ENCODE measurements around the gene C6.

C6 gene

GRCh38 chr5:41109186-41109585 is 104.1 kb downstream of the C6 start:
- no peak for ATAC-seq
- no peak for TF ChIP-seq GLIS3 (CRISPR knock-in tag; IDR thresholded peaks at IDR 0.05)
- TF ChIP-seq ZFP3 (CRISPR knock-in tag; IDR thresholded peaks at IDR 0.05), result no peak
- TF ChIP-seq TOX (CRISPR knock-in tag; IDR thresholded peaks at IDR 0.05; ENCODE audit: borderline replicate concordance), result no peak
- TF ChIP-seq TCF4 (CRISPR knock-in tag; IDR thresholded peaks at IDR 0.05; ENCODE audit: borderline replicate concordance), result no peak
- TF ChIP-seq TSHZ2 (CRISPR knock-in tag; IDR thresholded peaks at IDR 0.05), result no peak
- TF ChIP-seq CSDC2 (CRISPR knock-in tag; IDR thresholded peaks at IDR 0.05), result no peak
- no peak for TF ChIP-seq ISL1 (CRISPR knock-in tag; IDR thresholded peaks at IDR 0.05)
- no peak for TF ChIP-seq OSR1 (CRISPR knock-in tag; IDR thresholded peaks at IDR 0.05)
- no peak for TF ChIP-seq SNAI2 (CRISPR knock-in tag; IDR thresholded peaks at IDR 0.05)
- no peak for TF ChIP-seq RARB (CRISPR knock-in tag; IDR thresholded peaks at IDR 0.05)
- TF ChIP-seq POU6F1 (CRISPR knock-in tag; IDR thresholded peaks at IDR 0.05; ENCODE audit: borderline replicate concordance, low read depth), result no peak
- TF ChIP-seq BACH2 (CRISPR knock-in tag; IDR thresholded peaks at IDR 0.05; ENCODE audit: borderline replicate concordance), result no peak
- no peak for TF ChIP-seq ZNF70 (CRISPR knock-in tag; IDR thresholded peaks at IDR 0.05)
- no peak for TF ChIP-seq CREB5 (CRISPR knock-in tag; IDR thresholded peaks at IDR 0.05; ENCODE audit: low read depth)
- no peak for TF ChIP-seq ZNF8 (CRISPR knock-in tag; IDR thresholded peaks at IDR 0.05)
- no peak for TF ChIP-seq ZC3H10 (CRISPR knock-in tag; IDR thresholded peaks at IDR 0.05)
- no peak for TF ChIP-seq ESRRG (CRISPR knock-in tag; IDR thresholded peaks at IDR 0.05)

GRCh38 chr5:41102341-41102740 is 111.0 kb downstream of the C6 start:
- TF ChIP-seq TOX (CRISPR knock-in tag; IDR thresholded peaks at IDR 0.05; ENCODE audit: borderline replicate concordance) (no peak), OSR1 (CRISPR knock-in tag; IDR thresholded peaks at IDR 0.05) (no peak), ZC3H10 (CRISPR knock-in tag; IDR thresholded peaks at IDR 0.05) (no peak), ESRRG (CRISPR knock-in tag; IDR thresholded peaks at IDR 0.05) (no peak), POU6F1 (CRISPR knock-in tag; IDR thresholded peaks at IDR 0.05; ENCODE audit: borderline replicate concordance, low read depth) (no peak), GLIS3 (CRISPR knock-in tag; IDR thresholded peaks at IDR 0.05) (no peak), PATZ1 (CRISPR knock-in tag; IDR thresholded peaks at IDR 0.05; ENCODE audit: borderline replicate concordance) (no peak), ZFP3 (CRISPR knock-in tag; IDR thresholded peaks at IDR 0.05) (no peak), ARNTL (CRISPR knock-in tag; IDR thresholded peaks at IDR 0.05; ENCODE audit: borderline replicate concordance, low read depth) (no peak), CREB5 (CRISPR knock-in tag; IDR thresholded peaks at IDR 0.05; ENCODE audit: low read depth) (no peak)
- no peak for ATAC-seq

- ATAC-seq, result no peak
- no peak for TF ChIP-seq TSHZ2 (CRISPR knock-in tag; IDR thresholded peaks at IDR 0.05)
- TF ChIP-seq ISL1 (CRISPR knock-in tag; IDR thresholded peaks at IDR 0.05), result no peak
- TF ChIP-seq CREB5 (CRISPR knock-in tag; IDR thresholded peaks at IDR 0.05; ENCODE audit: low read depth), result no peak
- TF ChIP-seq CSDC2 (CRISPR knock-in tag; IDR thresholded peaks at IDR 0.05), result no peak
- no peak for TF ChIP-seq PPARA (CRISPR knock-in tag; IDR thresholded peaks at IDR 0.05; ENCODE audit: borderline replicate concordance)
- TF ChIP-seq ZFP30 (CRISPR knock-in tag; IDR thresholded peaks at IDR 0.05), result no peak
- TF ChIP-seq GLIS3 (CRISPR knock-in tag; IDR thresholded peaks at IDR 0.05), result no peak
- no peak for TF ChIP-seq ZNF8 (CRISPR knock-in tag; IDR thresholded peaks at IDR 0.05)
- no peak for TF ChIP-seq OSR1 (CRISPR knock-in tag; IDR thresholded peaks at IDR 0.05)
- TF ChIP-seq BACH2 (CRISPR knock-in tag; IDR thresholded peaks at IDR 0.05; ENCODE audit: borderline replicate concordance), result no peak
These were observed 115.7 kb downstream of the C6 start for GRCh38 chr5:41097642-41098041.
